Keratinocyte (primary cell): ENCODE results near the gene LMOD1. TPM values are rescaled to one million over a fixed set of nuclear protein-coding genes. Genes with fewer than 3 reads are reported as not detected.

Experiments
- DNase-seq: peaks from one replicate; pipeline ENCODE4 v3.0.0-alpha.2; 2011; ENCODE audit warnings: low read depth, missing footprints, low spot score
- FAIRE-seq: peaks from 2 replicates; lab custom pipeline; 2011; peaks lifted over from hg19 to GRCh38; lab: Jason Lieb, UNC
- H2AFZ ChIP-seq: 2 replicates; pipeline ENCODE4 v1.6.0; 2012; ENCODE audit warnings: low read length, control low read depth, inconsistent platforms; ENCODE audit not compliant: control insufficient read depth
- H3K27ac ChIP-seq: 2 replicates; pipeline ENCODE4 v1.5.1; 2011; ENCODE audit warnings: low read length; ENCODE audit not compliant: control insufficient read depth, insufficient read depth
- H3K27me3 ChIP-seq: 3 replicates; pipeline ENCODE4 v1.6.0; 2011; ENCODE audit warnings: low read length; ENCODE audit not compliant: control insufficient read depth, insufficient read depth; ENCODE audit errors: extremely low read depth
- H3K36me3 ChIP-seq, 2 experiments: 2 replicates in 1 of 2; 3 replicates in 1 of 2; pipeline ENCODE4 v1.5.1; 2011; ENCODE audit warnings: low read length in 2 of 2, mild to moderate bottlenecking in 1 of 2; ENCODE audit not compliant: control insufficient read depth in 2 of 2, insufficient read depth in 2 of 2; ENCODE audit errors: extremely low read depth in 1 of 2
- H3K4me1 ChIP-seq: 3 replicates; pipeline ENCODE4 v1.5.1; 2011; ENCODE audit warnings: low read length; ENCODE audit not compliant: control insufficient read depth, insufficient read depth; ENCODE audit errors: extremely low read depth
- H3K4me2 ChIP-seq: 3 replicates; pipeline ENCODE4 v1.6.0; 2011; ENCODE audit warnings: low read depth, low read length; ENCODE audit not compliant: control insufficient read depth, insufficient read depth; ENCODE audit errors: extremely low read depth
- H3K4me3 ChIP-seq, 3 experiments: fragments of 200-600 bp in 1 of 3; sonication (generic) in 1 of 3; 2 replicates in 2 of 3; 3 replicates in 1 of 3; pipeline ENCODE4 v1.5.1; 2011 to 2016; ENCODE audit warnings: low read length in 3 of 3, mild to moderate bottlenecking in 3 of 3, control low read depth in 2 of 3, inconsistent platforms in 1 of 3, low read depth in 1 of 3, mixed read lengths in 1 of 3, mixed run types in 1 of 3, moderate library complexity in 1 of 3; ENCODE audit not compliant: control insufficient read depth in 2 of 3, insufficient read depth in 2 of 3; ENCODE audit errors: extremely low read depth in 1 of 3
- H3K79me2 ChIP-seq: 2 replicates; pipeline ENCODE4 v1.6.0; 2012; ENCODE audit warnings: low read length; ENCODE audit not compliant: control insufficient read depth, insufficient read depth
- H3K9ac ChIP-seq: 3 replicates; pipeline ENCODE4 v1.6.0; 2011; ENCODE audit warnings: low read length; ENCODE audit not compliant: control insufficient read depth, insufficient read depth; ENCODE audit errors: extremely low read depth
- H3K9me1 ChIP-seq: 3 replicates; pipeline ENCODE4 v1.6.0; 2011; ENCODE audit warnings: low read length; ENCODE audit not compliant: control insufficient read depth, insufficient read depth; ENCODE audit errors: extremely low read depth
- H3K9me3 ChIP-seq: 2 replicates; pipeline ENCODE4 v1.5.1; 2012; ENCODE audit warnings: low read depth, low read length; ENCODE audit not compliant: control insufficient read depth
- H4K20me1 ChIP-seq: 3 replicates; pipeline ENCODE4 v1.6.0; 2011; ENCODE audit warnings: low read length; ENCODE audit not compliant: control insufficient read depth, insufficient read depth; ENCODE audit errors: extremely low read depth
- CTCF ChIP-seq, 3 experiments: IDR thresholded peaks in 1 of 3; conservative IDR thresholded peaks in 1 of 3; optimal IDR thresholded peaks in 1 of 3; 2 replicates in 2 of 3; 3 replicates in 1 of 3; pipeline versions ENCODE3 to v1.5.1; 2011; ENCODE audit warnings: low read length in 3 of 3, mild to moderate bottlenecking in 3 of 3, moderate library complexity in 2 of 3, control low read depth in 1 of 3, inconsistent platforms in 1 of 3; ENCODE audit not compliant: insufficient read depth in 2 of 3; ENCODE audit errors: extremely low read depth in 1 of 3
- EZH2 ChIP-seq: IDR thresholded peaks from one replicate; pipeline ENCODE4 v1.6.1; 2012; ENCODE audit warnings: inconsistent platforms, mild to moderate bottlenecking, low read length, moderate library complexity
- dilution Hi-C: fragments of 300-500 bp; cut with MboI; formaldehyde crosslinking; loops from one replicate; pipeline ENCODE4 v1.7.0; 2020; ENCODE audit warnings: low sequenced_read_pairs; ENCODE audit not compliant: extremely low pct_ligation_motif_present
- polyA plus RNA-seq, 5 experiments: library from polyadenylated mRNA; depleted of rRNA in 3 of 5; stranded (reverse) in 3 of 5; stranded (forward) in 1 of 5; unstranded in 1 of 5; fragments of >200 nt; gene quantifications; 1 replicate in 1 of 5; 2 replicates in 3 of 5; 3 replicates in 1 of 5; pipeline versions ENCODE4 v1.2.1 to v1.2.3, GENCODE V29; 2011 to 2012; ENCODE audit warnings: missing spikeins in 2 of 5, low read depth in 1 of 5, low replicate concordance in 1 of 5

Gene LMOD1
- polyA plus RNA-seq, 1 donor (not counting 4 experiments of a cell fraction or from before 2014, with no cell fraction given): not detected

GRCh38 chr1:201900476-201900875 is 45.9 kb downstream of the LMOD1 start:
- dilution Hi-C loops: no loop called here
- H3K4me3 ChIP-seq: no peak overlapping the region
- no peak for FAIRE-seq

GRCh38 chr1:201899683-201900429 is 46.5 kb downstream of the LMOD1 start:
- FAIRE-seq (no peak), DNase-seq (no peak)
- H3K9me3 ChIP-seq: no peaks in the 10 kb centered on the region
- H3K4me2 ChIP-seq: no peak overlapping the region
- H3K27me3 ChIP-seq: no peaks in the 10 kb centered on the region
- no peaks in the 10 kb centered on the region for H3K79me2 ChIP-seq
- H3K9ac ChIP-seq: no peak overlapping the region
- no peak overlapping the region for H2AFZ ChIP-seq
- no peaks in the 10 kb centered on the region for H4K20me1 ChIP-seq
- H3K27ac ChIP-seq: no peak overlapping the region
- no peaks in the 10 kb centered on the region for H3K36me3 ChIP-seq
- no peak overlapping the region for H3K4me3 ChIP-seq
- TF ChIP-seq EZH2 (no peak), CTCF (optimal IDR thresholded peaks at IDR 0.05 in 1 of 3, IDR thresholded peaks at IDR 0.05 in 1 of 3, conservative IDR thresholded peaks at IDR 0.05 in 1 of 3; ENCODE audit: extremely low read depth in 1 of 3, insufficient read depth in 2 of 3, low read length in 3 of 3) (no peak)
- peaks cover 30% of the 10 kb centered on the region for H3K4me1 ChIP-seq
- H3K9me1 ChIP-seq: peaks cover 4% of the 10 kb centered on the region
- dilution Hi-C loops: no loop called here

More at GRCh38 chr1:201900476-201900875, 45.9 kb downstream of the LMOD1 start:
- no peak overlapping the region for H2AFZ ChIP-seq
- no peaks in the 10 kb centered on the region for H3K36me3 ChIP-seq
- TF ChIP-seq EZH2: no peak
- TF ChIP-seq CTCF (optimal IDR thresholded peaks at IDR 0.05 in 1 of 3, IDR thresholded peaks at IDR 0.05 in 1 of 3, conservative IDR thresholded peaks at IDR 0.05 in 1 of 3; ENCODE audit: extremely low read depth in 1 of 3, insufficient read depth in 2 of 3, low read length in 3 of 3): no peak
- no peak overlapping the region for H3K4me2 ChIP-seq
- no peak for DNase-seq
- H3K79me2 ChIP-seq: no peaks in the 10 kb centered on the region
- H3K27ac ChIP-seq: no peak overlapping the region
- H3K4me1 ChIP-seq: peaks cover 36% of the 10 kb centered on the region
- peaks cover 4% of the 10 kb centered on the region for H3K9me1 ChIP-seq
- H3K27me3 ChIP-seq: no peaks in the 10 kb centered on the region
- no peak overlapping the region for H3K9ac ChIP-seq
- H4K20me1 ChIP-seq: no peaks in the 10 kb centered on the region
- no peaks in the 10 kb centered on the region for H3K9me3 ChIP-seq
